ENCODE data around the gene PDZRN3. TPM values are rescaled to one million over a fixed set of nuclear protein-coding genes. Genes with fewer than 3 reads are reported as not detected.

PDZRN3 gene
- total RNA-seq, 1 donor from 2014 or later, result 75.9 TPM

- Histone ChIP-seq H3K27me3 (no peaks in the 10 kb centered on the region), H3K36me3 (no peaks in the 10 kb centered on the region), H3K4me3 (no peak overlapping the region), H3K9me3 (no peaks in the 10 kb centered on the region), H3K4me1 (no peaks in the 10 kb centered on the region), H3K27ac (no peak overlapping the region)
- intact Hi-C loops (cut with DNase I), result no loop called here
- TF ChIP-seq, protein P1, sequence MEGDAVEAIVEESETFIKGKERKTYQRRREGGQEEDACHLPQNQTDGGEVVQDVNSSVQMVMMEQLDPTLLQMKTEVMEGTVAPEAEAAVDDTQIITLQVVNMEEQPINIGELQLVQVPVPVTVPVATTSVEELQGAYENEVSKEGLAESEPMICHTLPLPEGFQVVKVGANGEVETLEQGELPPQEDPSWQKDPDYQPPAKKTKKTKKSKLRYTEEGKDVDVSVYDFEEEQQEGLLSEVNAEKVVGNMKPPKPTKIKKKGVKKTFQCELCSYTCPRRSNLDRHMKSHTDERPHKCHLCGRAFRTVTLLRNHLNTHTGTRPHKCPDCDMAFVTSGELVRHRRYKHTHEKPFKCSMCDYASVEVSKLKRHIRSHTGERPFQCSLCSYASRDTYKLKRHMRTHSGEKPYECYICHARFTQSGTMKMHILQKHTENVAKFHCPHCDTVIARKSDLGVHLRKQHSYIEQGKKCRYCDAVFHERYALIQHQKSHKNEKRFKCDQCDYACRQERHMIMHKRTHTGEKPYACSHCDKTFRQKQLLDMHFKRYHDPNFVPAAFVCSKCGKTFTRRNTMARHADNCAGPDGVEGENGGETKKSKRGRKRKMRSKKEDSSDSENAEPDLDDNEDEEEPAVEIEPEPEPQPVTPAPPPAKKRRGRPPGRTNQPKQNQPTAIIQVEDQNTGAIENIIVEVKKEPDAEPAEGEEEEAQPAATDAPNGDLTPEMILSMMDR (IDR thresholded peaks at IDR 0.05), result no peak
- no peak for DNase-seq (ENCODE audit: extremely low spot score in 2 of 2)
Measured at GRCh38 chr3:73350996-73351395, 273.7 kb downstream of the PDZRN3 start.

DNA sequence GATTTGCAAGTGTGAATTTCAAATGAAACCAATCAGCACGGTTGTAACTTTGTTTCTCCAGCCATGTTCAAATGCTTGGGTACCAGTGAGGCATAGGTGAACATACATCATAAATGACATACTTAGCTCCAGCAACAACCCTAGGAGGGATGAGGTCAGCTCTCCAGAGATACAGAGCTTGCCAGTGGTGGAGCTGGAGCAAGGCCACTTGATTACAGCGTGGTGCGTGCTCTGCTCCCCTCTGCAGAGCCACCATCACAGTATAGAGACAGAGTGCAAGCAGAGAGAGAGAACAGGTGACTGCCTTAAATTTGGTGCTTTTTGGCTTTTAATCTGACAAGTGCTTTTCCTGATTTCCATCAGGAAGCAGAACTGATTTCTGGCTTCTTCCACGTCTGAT is 275.1 kb downstream of the PDZRN3 start:
- no peak for DNase-seq (ENCODE audit: extremely low spot score in 2 of 2)
- no peaks in the 10 kb centered on the region for H3K4me1 ChIP-seq
- no peaks in the 10 kb centered on the region for H3K9me3 ChIP-seq
- no peaks in the 10 kb centered on the region for H3K36me3 ChIP-seq
- no peak for TF ChIP-seq POLR2AphosphoS5 (IDR thresholded peaks at IDR 0.05; ENCODE audit: insufficient read depth in 1 of 2, low read depth in 1 of 2)
- no peak for TF ChIP-seq POLR2A (IDR thresholded peaks at IDR 0.05)
- TF ChIP-seq, protein P1 (IDR thresholded peaks at IDR 0.05), result no peak
- intact Hi-C loops (cut with DNase I), result no loop called here
- H3K27me3 ChIP-seq, result no peaks in the 10 kb centered on the region
- H3K27ac ChIP-seq, result no peak overlapping the region
- no peak overlapping the region for H3K4me3 ChIP-seq

GRCh38 chr3:73342077-73342476 is 282.7 kb downstream of the PDZRN3 start:
- Histone ChIP-seq H3K27ac (no peak overlapping the region), H3K9me3 (no peaks in the 10 kb centered on the region), H3K4me1 (no peaks in the 10 kb centered on the region), H3K27me3 (no peaks in the 10 kb centered on the region), H3K36me3 (no peaks in the 10 kb centered on the region), H3K4me3 (no peak overlapping the region)
- no peak for DNase-seq (ENCODE audit: extremely low spot score in 2 of 2)
- TF ChIP-seq POLR2AphosphoS5 (IDR thresholded peaks at IDR 0.05; ENCODE audit: insufficient read depth in 1 of 2, low read depth in 1 of 2), result no peak
- no peak for TF ChIP-seq POLR2A (IDR thresholded peaks at IDR 0.05)
- TF ChIP-seq, protein P1 (IDR thresholded peaks at IDR 0.05), result no peak
- intact Hi-C loops (cut with DNase I), result no loop called here

- H3K4me1 ChIP-seq, result no peaks in the 10 kb centered on the region
- H3K27ac ChIP-seq, result no peak overlapping the region
- H3K36me3 ChIP-seq, result no peaks in the 10 kb centered on the region
- no peaks in the 10 kb centered on the region for H3K27me3 ChIP-seq
- DNase-seq (ENCODE audit: extremely low spot score in 2 of 2), result no peak
- TF ChIP-seq, protein P1 (IDR thresholded peaks at IDR 0.05), result no peak
- TF ChIP-seq POLR2A (IDR thresholded peaks at IDR 0.05) (no peak), POLR2AphosphoS5 (IDR thresholded peaks at IDR 0.05; ENCODE audit: insufficient read depth in 1 of 2, low read depth in 1 of 2) (no peak)
- intact Hi-C loops (cut with DNase I), result no loop called here
- H3K4me3 ChIP-seq, result no peak overlapping the region
- no peaks in the 10 kb centered on the region for H3K9me3 ChIP-seq
Measured at GRCh38 chr3:73341272-73341935, 283.3 kb downstream of the PDZRN3 start.

DNA sequence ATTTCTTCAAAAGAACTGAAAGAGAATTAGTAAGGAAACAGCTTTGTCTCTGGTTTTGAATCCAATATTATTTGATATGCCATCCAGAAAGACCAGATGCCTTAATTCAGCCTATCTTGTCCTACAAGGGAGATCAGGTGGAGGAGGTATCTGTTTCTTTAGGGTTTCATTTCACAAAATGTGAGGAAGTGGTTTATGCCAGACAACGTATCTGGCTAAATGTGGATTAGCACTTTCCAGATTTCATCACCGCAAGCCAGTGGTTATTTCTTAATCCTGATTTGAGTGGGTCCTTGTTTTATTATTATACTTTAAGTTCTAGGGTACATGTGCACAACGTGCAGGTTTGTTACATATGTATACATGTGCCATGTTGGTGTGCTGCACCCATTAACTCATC is 292.2 kb downstream of the PDZRN3 start:
- DNase-seq (ENCODE audit: extremely low spot score in 2 of 2), result no peak
- H3K4me3 ChIP-seq, result no peak overlapping the region
- H3K36me3 ChIP-seq, result no peaks in the 10 kb centered on the region
- H3K27ac ChIP-seq, result no peak overlapping the region
- intact Hi-C loops (cut with DNase I), result no loop called here
- no peaks in the 10 kb centered on the region for H3K27me3 ChIP-seq
- peaks cover 4% of the 10 kb centered on the region for H3K4me1 ChIP-seq
- H3K9me3 ChIP-seq, result no peaks in the 10 kb centered on the region
- TF ChIP-seq POLR2AphosphoS5 (IDR thresholded peaks at IDR 0.05; ENCODE audit: insufficient read depth in 1 of 2, low read depth in 1 of 2) (no peak), POLR2A (IDR thresholded peaks at IDR 0.05) (no peak)
- TF ChIP-seq, protein P1 (IDR thresholded peaks at IDR 0.05), result no peak
